Prostate gland (tissue), 2 donors: ENCODE results near the gene ISG15.

Source experiments
- CTCF ChIP-seq, 4 experiments: fragments of 200-600 bp in 2 of 4; fragments of 450-650 bp in 2 of 4; sonication (generic) in 2 of 4; IDR thresholded peaks; 1 replicate in 3 of 4; 2 replicates in 1 of 4; pipeline ENCODE4 v1.5.1; 2016 to 2019; ENCODE audit warnings: antibody characterized with exemption in 4 of 4, mild to moderate bottlenecking in 2 of 4, moderate library complexity in 2 of 4
- POLR2A ChIP-seq: fragments of 450-650 bp; IDR thresholded peaks from one replicate; pipeline ENCODE4 v1.6.1; 2016; ENCODE audit warnings: antibody characterized with exemption, mild to moderate bottlenecking
- POLR2AphosphoS5 ChIP-seq: sonication (generic); formaldehyde crosslinking; IDR thresholded peaks from one replicate; pipeline ENCODE4 v1.6.1; 2017; ENCODE audit warnings: antibody characterized with exemption

- no peak for TF ChIP-seq CTCF (IDR thresholded peaks at IDR 0.05)
- no peak for TF ChIP-seq POLR2AphosphoS5
- no peak for TF ChIP-seq POLR2A
Measured at GRCh38 chr1:1043411-1043810, 30.1 kb downstream of the ISG15 start.
